ENCODE measurements around the gene E2F6.
A peak's percentile ranks its signal among the peaks of the same experiment; 100 is the strongest.

Gene E2F6

GRCh38 chr2:11477994-11478393, 12.0 kb upstream of the E2F6 start:
- Histone ChIP-seq H3K27me3 (ENCODE audit: control insufficient read depth in 1 of 2, insufficient read depth in 2 of 2, low read length in 2 of 2) (peaks cover 0 to 14% of the 10 kb centered on the region in 2 donors), H3K4me3 (ENCODE audit: low read depth in 1 of 2, low read length in 2 of 2) (no peak overlapping the region), H3K27ac (ENCODE audit: low read depth, low read length) (no peak overlapping the region), H3K36me3 (ENCODE audit: insufficient read depth, low read length) (no peaks in the 10 kb centered on the region), H3K9ac (ENCODE audit: low read length) (no peak overlapping the region), H3K4me1 (ENCODE audit: insufficient read depth, low read length) (no peaks in the 10 kb centered on the region), H3K9me3 (ENCODE audit: low read length) (no peaks in the 10 kb centered on the region)

DNA sequence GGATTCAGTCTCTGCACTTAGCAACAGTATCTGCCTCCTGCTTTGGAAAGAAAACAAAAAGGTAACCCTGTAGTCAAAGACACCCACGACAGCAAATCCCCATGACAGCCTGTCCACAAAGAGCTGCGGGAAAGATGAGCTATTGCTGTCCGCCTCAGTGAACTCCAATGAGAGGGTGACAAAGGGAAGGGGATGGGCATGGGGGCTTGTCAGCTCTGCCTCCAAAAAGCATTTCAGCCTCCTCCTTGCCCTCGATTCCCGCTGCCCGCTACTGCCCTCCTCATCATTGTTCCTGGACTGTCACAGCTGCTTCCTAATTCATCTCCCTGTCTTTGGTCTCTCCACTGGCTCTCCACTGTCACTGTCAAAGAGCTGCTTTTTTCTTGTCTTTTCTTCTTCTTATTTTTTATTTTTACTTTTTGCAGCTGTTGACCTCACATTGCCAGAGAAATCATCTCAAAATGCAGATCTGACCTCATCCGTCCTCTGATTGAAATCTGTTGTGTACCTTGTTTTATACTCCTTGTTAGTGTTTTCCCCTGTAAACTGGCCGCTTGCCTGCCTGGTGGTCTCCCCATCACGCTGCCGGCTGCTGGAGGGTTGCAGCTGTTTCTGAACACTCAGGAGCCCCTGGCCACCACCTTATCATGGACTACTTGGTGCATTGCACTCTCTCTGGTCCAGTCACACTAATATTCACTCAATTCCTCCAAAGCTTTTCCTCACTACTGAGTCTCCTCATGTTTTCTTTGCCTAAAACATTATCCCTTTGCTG, 7.9 kb upstream of the E2F6 start:
- no peak overlapping the region for H3K27ac ChIP-seq (ENCODE audit: low read depth, low read length)

GRCh38 chr2:11467749-11468148, 1.8 kb upstream of the E2F6 start:
- H3K27ac ChIP-seq (ENCODE audit: low read depth, low read length) = no peak overlapping the region
- peaks cover 30% of the 10 kb centered on the region for H3K4me1 ChIP-seq (ENCODE audit: insufficient read depth, low read length)
- no peaks in the 10 kb centered on the region for H3K9me3 ChIP-seq (ENCODE audit: low read length)
- no peak overlapping the region for H3K4me3 ChIP-seq (ENCODE audit: low read depth in 1 of 2, low read length in 2 of 2)
- peaks cover 5% of the 10 kb centered on the region for H3K36me3 ChIP-seq (ENCODE audit: insufficient read depth, low read length)
- H3K27me3 ChIP-seq (ENCODE audit: control insufficient read depth in 1 of 2, insufficient read depth in 2 of 2, low read length in 2 of 2) = no peaks in the 10 kb centered on the region
- no peak overlapping the region for H3K9ac ChIP-seq (ENCODE audit: low read length)

More for the DNA sequence above, 7.9 kb upstream of the E2F6 start:
- no peaks in the 10 kb centered on the region for H3K9me3 ChIP-seq (ENCODE audit: low read length)
- H3K9ac ChIP-seq (ENCODE audit: low read length) = no peak overlapping the region
- H3K4me3 ChIP-seq (ENCODE audit: low read depth in 1 of 2, low read length in 2 of 2) = no peak overlapping the region
- no peaks in the 10 kb centered on the region for H3K27me3 ChIP-seq (ENCODE audit: control insufficient read depth in 1 of 2, insufficient read depth in 2 of 2, low read length in 2 of 2)
- H3K36me3 ChIP-seq (ENCODE audit: insufficient read depth, low read length) = no peaks in the 10 kb centered on the region
- no peaks in the 10 kb centered on the region for H3K4me1 ChIP-seq (ENCODE audit: insufficient read depth, low read length)

GRCh38 chr2:11467129-11467649, 1.2 kb upstream of the E2F6 start:
- no peak overlapping the region for H3K9ac ChIP-seq (ENCODE audit: low read length)
- H3K27ac ChIP-seq (ENCODE audit: low read depth, low read length) = no peak overlapping the region
- H3K4me1 ChIP-seq (ENCODE audit: insufficient read depth, low read length) = peaks cover 36% of the 10 kb centered on the region
- H3K36me3 ChIP-seq (ENCODE audit: insufficient read depth, low read length) = peaks cover 5% of the 10 kb centered on the region
- no peak overlapping the region for H3K4me3 ChIP-seq (ENCODE audit: low read depth in 1 of 2, low read length in 2 of 2)
- no peaks in the 10 kb centered on the region for H3K27me3 ChIP-seq (ENCODE audit: control insufficient read depth in 1 of 2, insufficient read depth in 2 of 2, low read length in 2 of 2)
- H3K9me3 ChIP-seq (ENCODE audit: low read length) = no peaks in the 10 kb centered on the region

DNA sequence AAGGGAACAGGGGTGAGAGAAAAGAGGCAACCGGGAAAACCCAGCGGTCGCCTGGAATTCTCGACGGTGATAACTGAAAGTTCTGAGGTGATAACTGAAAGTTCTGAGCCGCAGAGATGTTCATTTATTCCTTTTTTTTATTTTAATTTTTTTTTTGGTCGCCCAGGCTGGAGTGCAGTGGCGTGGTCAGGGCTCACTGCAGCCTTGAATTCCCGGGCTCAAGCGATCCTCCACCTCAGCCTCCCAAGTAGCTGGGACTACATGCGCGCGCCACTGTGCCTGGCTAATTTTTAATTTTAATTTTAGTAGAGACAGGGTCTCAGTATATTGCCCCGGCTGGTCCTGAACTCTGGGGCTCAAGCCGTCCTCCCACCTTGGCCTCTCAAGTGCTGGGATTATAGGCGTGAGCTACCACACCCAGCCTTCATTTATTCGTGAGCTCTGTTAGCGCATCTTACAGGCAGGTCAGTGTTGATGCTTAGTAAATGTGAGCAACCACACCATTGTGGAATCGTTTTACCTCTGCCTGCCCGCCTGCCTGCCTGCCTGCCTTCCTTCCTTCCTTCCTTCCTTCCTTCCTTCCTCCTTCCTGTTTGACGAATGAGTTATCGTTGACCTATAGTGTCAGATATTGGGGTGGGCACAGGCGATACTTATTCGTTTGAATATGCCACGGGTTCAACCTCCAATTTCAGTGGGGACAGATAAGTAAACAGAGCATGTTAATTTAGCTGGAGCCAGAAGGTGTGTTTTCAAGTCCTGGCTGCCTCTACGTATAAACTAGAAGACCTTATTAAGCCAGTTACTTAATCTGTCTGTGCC, 557 bp upstream of the E2F6 start:
- Histone ChIP-seq H3K4me1 (ENCODE audit: insufficient read depth, low read length) (peaks cover 38% of the 10 kb centered on the region), H3K9ac (ENCODE audit: low read length) (no peak overlapping the region), H3K36me3 (ENCODE audit: insufficient read depth, low read length) (peaks cover 5% of the 10 kb centered on the region), H3K27ac (ENCODE audit: low read depth, low read length) (peak overlapping the region; percentile 50), H3K4me3 (ENCODE audit: low read depth in 1 of 2, low read length in 2 of 2) (peak overlapping the region; percentile 26 to 72), H3K9me3 (ENCODE audit: low read length) (no peaks in the 10 kb centered on the region), H3K27me3 (ENCODE audit: control insufficient read depth in 1 of 2, insufficient read depth in 2 of 2, low read length in 2 of 2) (no peaks in the 10 kb centered on the region)

DNA sequence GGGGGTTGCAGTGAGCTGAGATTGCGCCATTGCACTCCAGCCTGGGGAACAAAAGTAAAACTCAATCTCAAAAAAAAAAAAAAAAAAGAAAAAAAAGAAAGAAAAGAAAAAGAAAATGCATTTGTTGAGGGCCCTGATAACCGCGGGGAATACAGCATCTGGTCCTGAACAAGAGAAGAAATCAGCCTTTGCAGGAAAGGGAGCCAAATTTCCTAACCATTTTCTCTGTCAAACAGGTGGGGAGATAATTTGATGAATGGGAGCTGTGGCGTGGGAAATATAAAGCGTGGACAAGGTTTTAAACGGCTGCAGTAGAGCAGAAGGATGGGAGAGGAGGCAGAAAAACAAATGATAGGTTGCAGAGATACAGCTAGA, 864 bp downstream of the E2F6 start:
- Histone ChIP-seq H3K4me3 (ENCODE audit: low read depth in 1 of 2, low read length in 2 of 2) (peak overlapping the region; percentile 39 to 72), H3K4me1 (ENCODE audit: insufficient read depth, low read length) (peaks cover 38% of the 10 kb centered on the region), H3K27ac (ENCODE audit: low read depth, low read length) (peak overlapping the region; percentile 50), H3K36me3 (ENCODE audit: insufficient read depth, low read length) (peaks cover 5% of the 10 kb centered on the region), H3K27me3 (ENCODE audit: control insufficient read depth in 1 of 2, insufficient read depth in 2 of 2, low read length in 2 of 2) (no peaks in the 10 kb centered on the region), H3K9me3 (ENCODE audit: low read length) (no peaks in the 10 kb centered on the region), H3K9ac (ENCODE audit: low read length) (peak overlapping the region; percentile 56)

- H3K27ac ChIP-seq (ENCODE audit: low read depth, low read length) = no peak overlapping the region
- no peaks in the 10 kb centered on the region for H3K9me3 ChIP-seq (ENCODE audit: low read length)
- H3K4me3 ChIP-seq (ENCODE audit: low read depth in 1 of 2, low read length in 2 of 2) = no peak overlapping the region
- H3K36me3 ChIP-seq (ENCODE audit: insufficient read depth, low read length) = peaks cover 14% of the 10 kb centered on the region
- peaks cover 41% of the 10 kb centered on the region for H3K4me1 ChIP-seq (ENCODE audit: insufficient read depth, low read length)
- no peaks in the 10 kb centered on the region for H3K27me3 ChIP-seq (ENCODE audit: control insufficient read depth in 1 of 2, insufficient read depth in 2 of 2, low read length in 2 of 2)
- H3K9ac ChIP-seq (ENCODE audit: low read length) = no peak overlapping the region
Observed at GRCh38 chr2:11459816-11460215, 6.1 kb downstream of the E2F6 start.

DNA sequence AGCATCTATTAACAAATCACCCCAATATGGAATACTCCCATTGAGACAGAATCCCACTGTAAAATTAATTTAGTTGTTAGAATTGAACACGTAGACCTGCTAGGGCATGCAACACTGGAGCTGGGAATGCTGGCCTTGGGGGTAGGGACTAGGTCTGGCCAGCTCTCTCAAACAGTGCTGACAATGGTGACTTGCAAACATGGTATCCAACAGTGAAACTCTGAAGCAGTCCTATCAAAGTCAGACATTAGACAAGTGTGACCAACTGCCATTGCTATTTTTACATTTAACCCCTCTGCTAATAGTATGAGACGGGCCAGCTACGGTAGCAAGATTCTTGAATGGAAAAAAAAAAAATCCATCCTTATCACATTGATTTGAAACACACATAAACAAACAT, 7.2 kb downstream of the E2F6 start:
- H3K9ac ChIP-seq (ENCODE audit: low read length) = no peak overlapping the region
- H3K27me3 ChIP-seq (ENCODE audit: control insufficient read depth in 1 of 2, insufficient read depth in 2 of 2, low read length in 2 of 2) = no peaks in the 10 kb centered on the region

DNA sequence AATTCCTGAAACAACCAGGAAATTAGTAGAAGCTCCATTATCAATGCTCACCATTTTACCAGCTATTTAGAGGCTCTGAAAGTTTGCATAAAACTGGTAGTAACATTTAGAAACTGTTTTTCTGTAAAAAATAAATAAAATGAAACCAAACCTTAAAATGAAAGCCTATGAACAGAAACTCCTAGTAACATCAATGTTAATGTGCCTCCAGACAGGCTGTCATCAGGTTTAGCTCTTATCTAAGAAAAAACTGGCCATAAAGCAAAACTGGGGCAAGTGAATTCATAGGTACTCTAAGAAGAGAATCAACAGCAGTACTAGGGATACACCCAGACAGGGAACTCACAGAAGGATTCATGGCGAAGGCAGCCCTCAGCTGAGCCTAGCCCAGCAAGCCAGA, 8.0 kb downstream of the E2F6 start:
- peaks cover 15% of the 10 kb centered on the region for H3K36me3 ChIP-seq (ENCODE audit: insufficient read depth, low read length)
- no peak overlapping the region for H3K27ac ChIP-seq (ENCODE audit: low read depth, low read length)
- H3K9me3 ChIP-seq (ENCODE audit: low read length) = no peaks in the 10 kb centered on the region
- H3K4me3 ChIP-seq (ENCODE audit: low read depth in 1 of 2, low read length in 2 of 2) = no peak overlapping the region
- peaks cover 23% of the 10 kb centered on the region for H3K4me1 ChIP-seq (ENCODE audit: insufficient read depth, low read length)
- H3K9ac ChIP-seq (ENCODE audit: low read length) = no peak overlapping the region
- H3K27me3 ChIP-seq (ENCODE audit: control insufficient read depth in 1 of 2, insufficient read depth in 2 of 2, low read length in 2 of 2) = no peaks in the 10 kb centered on the region

More for the DNA sequence above, 7.2 kb downstream of the E2F6 start:
- Histone ChIP-seq H3K4me3 (ENCODE audit: low read depth in 1 of 2, low read length in 2 of 2) (no peak overlapping the region), H3K27ac (ENCODE audit: low read depth, low read length) (no peak overlapping the region), H3K4me1 (ENCODE audit: insufficient read depth, low read length) (peaks cover 31% of the 10 kb centered on the region), H3K36me3 (ENCODE audit: insufficient read depth, low read length) (peaks cover 14% of the 10 kb centered on the region), H3K9me3 (ENCODE audit: low read length) (no peaks in the 10 kb centered on the region)

DNA sequence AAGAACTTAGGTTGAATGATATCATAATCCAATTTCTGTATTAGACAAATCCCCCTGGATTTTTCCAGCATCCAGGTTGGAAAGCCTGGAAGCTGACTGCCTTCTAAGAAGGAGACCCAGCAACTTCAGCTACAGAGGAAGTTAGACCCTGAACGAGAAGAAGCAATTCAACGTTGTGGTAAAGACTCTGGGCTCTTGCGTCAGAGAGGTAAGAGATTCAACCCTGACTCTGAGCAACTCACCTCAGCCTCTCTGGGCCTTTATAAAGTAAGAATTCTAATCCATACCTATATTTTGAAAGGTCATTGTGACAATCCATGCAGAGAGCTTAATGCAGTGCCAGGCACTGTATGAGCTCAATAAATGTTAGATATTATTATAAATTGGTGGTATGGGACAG, 9.7 kb downstream of the E2F6 start:
- Histone ChIP-seq H3K36me3 (ENCODE audit: insufficient read depth, low read length) (peaks cover 18% of the 10 kb centered on the region), H3K27me3 (ENCODE audit: control insufficient read depth in 1 of 2, insufficient read depth in 2 of 2, low read length in 2 of 2) (no peaks in the 10 kb centered on the region), H3K4me1 (ENCODE audit: insufficient read depth, low read length) (peaks cover 14% of the 10 kb centered on the region), H3K9ac (ENCODE audit: low read length) (no peak overlapping the region), H3K9me3 (ENCODE audit: low read length) (no peaks in the 10 kb centered on the region), H3K27ac (ENCODE audit: low read depth, low read length) (no peak overlapping the region), H3K4me3 (ENCODE audit: low read depth in 1 of 2, low read length in 2 of 2) (no peak overlapping the region)

DNA sequence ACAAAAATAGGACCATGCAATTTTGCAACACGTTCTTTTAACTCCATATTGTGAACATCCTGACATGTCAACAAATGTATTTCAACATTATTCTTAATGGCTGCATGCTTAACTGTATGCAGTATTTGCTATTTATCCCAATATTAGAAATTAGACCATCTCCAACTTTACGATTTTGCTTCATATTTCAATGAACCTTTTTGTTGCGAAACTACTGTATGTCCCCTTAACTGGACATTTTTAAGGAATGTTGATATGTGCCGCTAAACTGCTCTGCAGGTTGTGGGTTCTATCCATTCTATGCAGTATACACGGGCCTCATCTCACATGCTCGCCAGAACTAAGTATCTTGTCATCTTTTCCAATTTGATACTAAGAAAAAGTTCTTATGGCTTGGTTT, 11.1 kb downstream of the E2F6 start:
- Histone ChIP-seq H3K36me3 (ENCODE audit: insufficient read depth, low read length) (peaks cover 19% of the 10 kb centered on the region), H3K4me3 (ENCODE audit: low read depth in 1 of 2, low read length in 2 of 2) (no peak overlapping the region), H3K27ac (ENCODE audit: low read depth, low read length) (no peak overlapping the region), H3K4me1 (ENCODE audit: insufficient read depth, low read length) (peaks cover 14% of the 10 kb centered on the region), H3K9ac (ENCODE audit: low read length) (no peak overlapping the region), H3K9me3 (ENCODE audit: low read length) (no peaks in the 10 kb centered on the region), H3K27me3 (ENCODE audit: control insufficient read depth in 1 of 2, insufficient read depth in 2 of 2, low read length in 2 of 2) (no peaks in the 10 kb centered on the region)
